Measurements from ENCODE around the gene SND1. TPM values are rescaled to one million over a fixed set of nuclear protein-coding genes. Genes with fewer than 3 reads are reported as not detected.

SND1 gene
- total RNA-seq, 1 donor from 2014 or later: 165 TPM

DNA sequence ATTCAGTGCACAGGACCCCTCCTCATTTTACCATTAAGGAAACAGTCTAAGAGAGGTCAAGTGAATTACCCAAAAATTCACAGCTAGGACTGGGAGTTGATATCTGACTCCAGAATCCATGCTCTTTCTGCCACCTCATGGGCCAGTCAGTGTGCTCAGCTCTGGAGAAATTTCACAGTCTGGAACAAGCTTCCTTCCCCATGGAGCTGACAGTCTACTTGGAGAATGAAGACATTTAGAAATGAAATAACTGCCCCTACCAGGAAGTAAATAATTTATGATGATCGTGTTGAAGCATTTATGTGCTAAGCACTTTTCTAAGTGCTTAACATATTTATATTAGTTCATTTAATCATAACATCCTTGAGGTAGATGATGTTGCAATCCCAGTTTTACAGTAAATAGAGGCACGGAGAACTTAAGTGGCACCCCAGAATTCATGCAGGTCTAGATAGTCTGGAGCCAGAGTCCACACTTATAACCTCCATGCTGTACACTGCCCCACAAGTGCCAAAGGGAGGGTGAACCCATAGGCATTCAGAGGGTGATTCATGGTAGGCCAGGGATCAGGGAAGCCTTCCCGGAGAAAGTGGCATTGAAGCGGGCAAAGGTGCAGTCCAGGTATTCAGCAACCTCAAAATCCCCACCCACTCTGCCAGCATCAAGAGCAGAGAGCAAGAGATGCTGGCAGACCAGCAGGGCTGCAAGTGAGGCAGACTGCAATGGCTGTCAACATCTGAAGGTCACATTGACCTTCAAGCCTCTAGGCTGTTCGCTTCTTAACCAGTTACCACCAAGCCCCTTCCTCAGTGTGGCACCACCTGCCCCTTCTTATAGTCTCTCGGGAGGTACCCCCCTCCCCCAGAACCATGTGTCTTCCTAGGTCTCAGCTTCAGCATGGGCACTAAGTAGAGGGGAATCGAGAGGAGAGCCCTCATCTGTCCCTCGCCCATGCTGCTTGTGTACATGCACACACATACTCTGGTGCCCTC is 417.7 kb downstream of the SND1 start:
- peaks cover 4% of the 10 kb centered on the region for H3K27me3 Mint-ChIP-seq (ENCODE audit: unreplicated experiment)
- H3K4me3 Mint-ChIP-seq (ENCODE audit: unreplicated experiment): no peak overlapping the region
- no peak overlapping the region for H3K27ac Mint-ChIP-seq (ENCODE audit: unreplicated experiment)
- DNase-seq: no peak
- no peaks in the 10 kb centered on the region for H3K36me3 Mint-ChIP-seq (ENCODE audit: unreplicated experiment)
- TF ChIP-seq CTCF (IDR thresholded peaks at IDR 0.05; ENCODE audit: partially characterized antibody, unreplicated experiment): no peak
- H3K9me3 Mint-ChIP-seq (ENCODE audit: unreplicated experiment): peaks cover 16% of the 10 kb centered on the region
- H3K4me1 Mint-ChIP-seq (ENCODE audit: low read depth, unreplicated experiment): peaks cover 37% of the 10 kb centered on the region

- Mint-ChIP-seq H3K27ac (ENCODE audit: unreplicated experiment) (no peak overlapping the region), H3K36me3 (ENCODE audit: unreplicated experiment) (no peaks in the 10 kb centered on the region), H3K9me3 (ENCODE audit: unreplicated experiment) (peaks cover 7% of the 10 kb centered on the region), H3K4me1 (ENCODE audit: low read depth, unreplicated experiment) (peaks cover 29% of the 10 kb centered on the region), H3K27me3 (ENCODE audit: unreplicated experiment) (peaks cover 5% of the 10 kb centered on the region), H3K4me3 (ENCODE audit: unreplicated experiment) (no peak overlapping the region)
- no peak for DNase-seq
- TF ChIP-seq CTCF (IDR thresholded peaks at IDR 0.05; ENCODE audit: partially characterized antibody, unreplicated experiment): no peak
These were observed 419.4 kb downstream of the SND1 start for GRCh38 chr7:128071376-128071775.

DNA sequence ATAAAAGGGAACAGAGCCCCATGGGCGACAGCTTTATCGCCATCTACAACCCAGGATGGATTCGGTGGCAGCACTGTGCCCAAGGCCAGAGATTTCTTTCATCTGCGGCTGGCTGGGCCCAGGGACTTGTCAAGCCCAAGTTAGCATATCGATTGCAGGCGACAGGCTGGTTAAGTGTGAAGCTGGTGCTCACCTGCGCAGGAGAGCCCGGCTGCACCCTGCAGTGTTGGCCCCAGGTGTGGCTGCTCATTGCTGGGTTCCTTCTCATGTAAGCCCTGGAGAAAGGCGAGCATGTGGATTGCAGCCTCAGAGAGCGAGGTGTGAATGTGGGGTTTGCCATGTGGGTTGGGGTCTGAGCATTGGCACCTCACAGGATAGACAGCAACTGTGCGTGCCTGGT is 419.8 kb downstream of the SND1 start:
- peaks cover 5% of the 10 kb centered on the region for H3K27me3 Mint-ChIP-seq (ENCODE audit: unreplicated experiment)
- no peaks in the 10 kb centered on the region for H3K36me3 Mint-ChIP-seq (ENCODE audit: unreplicated experiment)
- DNase-seq: no peak
- peaks cover 26% of the 10 kb centered on the region for H3K4me1 Mint-ChIP-seq (ENCODE audit: low read depth, unreplicated experiment)
- H3K27ac Mint-ChIP-seq (ENCODE audit: unreplicated experiment): no peak overlapping the region
- peaks cover 7% of the 10 kb centered on the region for H3K9me3 Mint-ChIP-seq (ENCODE audit: unreplicated experiment)
- TF ChIP-seq CTCF (IDR thresholded peaks at IDR 0.05; ENCODE audit: partially characterized antibody, unreplicated experiment): no peak
- no peak overlapping the region for H3K4me3 Mint-ChIP-seq (ENCODE audit: unreplicated experiment)

GRCh38 chr7:128073671-128074310 is 421.8 kb downstream of the SND1 start:
- Mint-ChIP-seq H3K27me3 (ENCODE audit: unreplicated experiment) (peaks cover 5% of the 10 kb centered on the region), H3K4me1 (ENCODE audit: low read depth, unreplicated experiment) (peaks cover 19% of the 10 kb centered on the region), H3K27ac (ENCODE audit: unreplicated experiment) (no peak overlapping the region), H3K4me3 (ENCODE audit: unreplicated experiment) (no peak overlapping the region), H3K36me3 (ENCODE audit: unreplicated experiment) (no peaks in the 10 kb centered on the region), H3K9me3 (ENCODE audit: unreplicated experiment) (peaks cover 4% of the 10 kb centered on the region)
- no peak for TF ChIP-seq CTCF (IDR thresholded peaks at IDR 0.05; ENCODE audit: partially characterized antibody, unreplicated experiment)
- DNase-seq: no peak

GRCh38 chr7:128074336-128074735 is 422.3 kb downstream of the SND1 start:
- peaks cover 19% of the 10 kb centered on the region for H3K4me1 Mint-ChIP-seq (ENCODE audit: low read depth, unreplicated experiment)
- DNase-seq: no peak
- no peak for TF ChIP-seq CTCF (IDR thresholded peaks at IDR 0.05; ENCODE audit: partially characterized antibody, unreplicated experiment)
- H3K27ac Mint-ChIP-seq (ENCODE audit: unreplicated experiment): no peak overlapping the region
- no peak overlapping the region for H3K4me3 Mint-ChIP-seq (ENCODE audit: unreplicated experiment)
- no peaks in the 10 kb centered on the region for H3K36me3 Mint-ChIP-seq (ENCODE audit: unreplicated experiment)
- H3K9me3 Mint-ChIP-seq (ENCODE audit: unreplicated experiment): peaks cover 3% of the 10 kb centered on the region
- H3K27me3 Mint-ChIP-seq (ENCODE audit: unreplicated experiment): peaks cover 5% of the 10 kb centered on the region
